HepG2 (cell line): ENCODE data around the gene ZNF507. TPM values are rescaled to one million over a fixed set of nuclear protein-coding genes. Genes with fewer than 3 reads are reported as not detected.

Experiments used
- ATAC-seq: fragments of 200-7000 bp; cut with Tn5 transposase; 3 replicates; pipeline ENCODE4 v1.9.1; 2020; ENCODE audit warnings: mild to moderate bottlenecking, moderate library complexity
- BruUV-seq: library from RNA; stranded (reverse); fragments of 400-500 nt; replicated peaks from 2 replicates; lab custom pipeline; 2021; lab: Mats Ljungman, UMichigan
- CTCF ChIA-PET: fragments of 300-600 bp; formaldehyde crosslinking; extraction: SDS; loops from one replicate; lab custom pipeline; 2021; ENCODE audit warnings: low total read pairs, inconsistent platforms, low intra/inter-chr PET ratio; lab: Yijun Ruan, JAX
- POLR2A ChIA-PET: fragments of 350-600 bp; sonication (Branson Sonifier 250); formaldehyde crosslinking; loops from one replicate; lab custom pipeline; 2020; ENCODE audit warnings: antibody characterized with exemption, inconsistent platforms; lab: Yijun Ruan, JAX
- DNase-seq: peaks from one replicate; pipeline ENCODE4 v3.0.0-alpha.2; 2015; ENCODE audit warnings: low spot score
- FAIRE-seq: peaks from 3 replicates; lab custom pipeline; 2011; peaks lifted over from hg19 to GRCh38; lab: Jason Lieb, UNC
- H2AFZ ChIP-seq: one replicate; pipeline ENCODE4 v1.6.1; 2011; ENCODE audit warnings: low read length, inconsistent platforms
- H3K27ac ChIP-seq: fragments of 300-600 bp; 3 replicates; pipeline ENCODE4 v1.8.0; 2011; ENCODE audit warnings: mixed run types, mild to moderate bottlenecking, mixed read lengths, low read length, inconsistent platforms; ENCODE audit not compliant: insufficient read depth; ENCODE audit errors: extremely low read length
- H3K27me3 ChIP-seq, 2 experiments: fragments of 200-600 bp in 1 of 2; 2 replicates in 1 of 2; 3 replicates in 1 of 2; pipeline versions ENCODE4 v1.6.0 to v1.8.0; 2011; ENCODE audit warnings: low read length in 2 of 2, mild to moderate bottlenecking in 2 of 2, moderate library complexity in 2 of 2, inconsistent platforms in 1 of 2; ENCODE audit not compliant: insufficient read depth in 2 of 2, control insufficient read depth in 1 of 2
- H3K36me3 ChIP-seq, 2 experiments: fragments of 200-600 bp in 1 of 2; replicated peaks in 1 of 2; 2 replicates in 1 of 2; 3 replicates in 1 of 2; pipeline versions ENCODE4 v1.5.1 to v1.8.0; 2011; ENCODE audit warnings: low read length in 2 of 2, inconsistent platforms in 1 of 2; ENCODE audit not compliant: insufficient read depth in 2 of 2, control insufficient read depth in 1 of 2
- H3K4me1 ChIP-seq: 2 replicates; pipeline ENCODE4 v1.5.1; 2012; ENCODE audit warnings: low read length, inconsistent platforms; ENCODE audit not compliant: insufficient read depth
- H3K4me2 ChIP-seq: 2 replicates; pipeline ENCODE4 v1.6.0; 2011; ENCODE audit warnings: low read depth, low read length, inconsistent platforms
- H3K4me3 ChIP-seq, 3 experiments: fragments of 200-600 bp in 1 of 3; sonication (generic), shearing (Covaris generic) in 1 of 3; replicated peaks in 1 of 3; 2 replicates each; pipeline ENCODE4 v1.5.1; 2011 to 2016; ENCODE audit warnings: low read length in 3 of 3, inconsistent platforms in 2 of 3, low read depth in 2 of 3, mild to moderate bottlenecking in 2 of 3, control low read depth in 1 of 3, mixed read lengths in 1 of 3; ENCODE audit not compliant: insufficient read depth in 1 of 3
- H3K79me2 ChIP-seq: one replicate; pipeline ENCODE4 v1.6.1; 2011; ENCODE audit warnings: low read length, inconsistent platforms; ENCODE audit not compliant: insufficient read depth
- H3K9ac ChIP-seq: 2 replicates; pipeline ENCODE4 v1.6.0; 2011; ENCODE audit warnings: mild to moderate bottlenecking, low read depth, low read length, inconsistent platforms; ENCODE audit not compliant: insufficient read depth
- H3K9me3 ChIP-seq: 2 replicates; pipeline ENCODE4 v1.5.1; 2012; ENCODE audit warnings: mild to moderate bottlenecking, low read length
- H4K20me1 ChIP-seq: 2 replicates; pipeline ENCODE4 v1.6.0; 2011; ENCODE audit warnings: inconsistent platforms, mild to moderate bottlenecking, low read length, moderate library complexity; ENCODE audit not compliant: insufficient read depth
- ARID3A ChIP-seq: IDR thresholded peaks from 2 replicates; pipeline ENCODE4 v1.6.1; 2012; ENCODE audit warnings: low read depth, low read length, improper control_type of control experiment
- FLYWCH1 ChIP-seq: sonication (generic); formaldehyde crosslinking; IDR thresholded peaks from 2 replicates; pipeline ENCODE4 v1.8.1; 2023; ENCODE audit warnings: mild to moderate bottlenecking, missing genetic modification reagents
- GLI4 ChIP-seq: sonication (generic); formaldehyde crosslinking; IDR thresholded peaks from 2 replicates; pipeline ENCODE4 v1.5.1; 2020; ENCODE audit warnings: missing genetic modification reagents, mild to moderate bottlenecking, moderate library complexity, borderline replicate concordance
- MIXL1 ChIP-seq: IDR thresholded peaks from 2 replicates; pipeline ENCODE4 v1.6.1; 2016
- POLR2A ChIP-seq, 2 experiments: IDR thresholded peaks; 2 replicates each; pipeline ENCODE4 v1.6.1; 2011; ENCODE audit warnings: low read depth in 2 of 2, low read length in 2 of 2, mild to moderate bottlenecking in 1 of 2, moderate library complexity in 1 of 2; ENCODE audit not compliant: insufficient read depth in 1 of 2
- SCMH1 ChIP-seq: sonication (generic); formaldehyde crosslinking; IDR thresholded peaks from 2 replicates; pipeline ENCODE4 v1.9.0; 2021; ENCODE audit warnings: missing genetic modification reagents, mild to moderate bottlenecking, borderline replicate concordance
- YEATS4 ChIP-seq: sonication (generic); formaldehyde crosslinking; IDR thresholded peaks from 2 replicates; pipeline ENCODE4 v1.4.0; 2020; ENCODE audit warnings: missing genetic modification reagents, borderline replicate concordance
- ZHX2 ChIP-seq, 2 experiments: sonication (generic) in 1 of 2; formaldehyde crosslinking in 1 of 2; IDR thresholded peaks; 2 replicates each; pipeline versions ENCODE4 v1.6.1 to v1.9.0; 2014 to 2022; ENCODE audit warnings: antibody characterized with exemption in 1 of 2, borderline replicate concordance in 1 of 2, inconsistent platforms in 1 of 2, low read depth in 1 of 2, missing genetic modification reagents in 1 of 2
- ZNF432 ChIP-seq: sonication (generic); formaldehyde crosslinking; IDR thresholded peaks from 2 replicates; pipeline ENCODE4 v1.5.0; 2020; ENCODE audit warnings: missing genetic modification reagents, mild to moderate bottlenecking, borderline replicate concordance
- ZNF546 ChIP-seq: sonication (generic); formaldehyde crosslinking; conservative IDR thresholded peaks from 2 replicates; pipeline ENCODE4 v1.8.1; 2023; ENCODE audit warnings: mild to moderate bottlenecking, missing genetic modification reagents
- WGBS: methylation state at CpG from one replicate; pipeline ENCODE4 v1.1.6; 2017; ENCODE audit warnings: low lambda C conversion rate; 5-methylcytosine and 5-hydroxymethylcytosine counted together
- in situ Hi-C: cut with HindIII; loops from 2 replicates; pipeline ENCODE4 v1.10.0; 2017; ENCODE audit warnings: low pct_unique_long_range_greater_than_20kb; ENCODE audit not compliant: extremely low pct_ligation_motif_present
- intact Hi-C: fragments of 100-400 bp; cut with micrococcal nuclease; formaldehyde crosslinking; loops from one replicate; pipeline ENCODE4 v1.10.0; 2022; ENCODE audit not compliant: unreplicated experiment
- polyA plus RNA-seq, 8 experiments: library from polyadenylated mRNA; depleted of rRNA in 3 of 8; stranded (reverse) in 7 of 8; unstranded in 1 of 8; fragments of >200 nt; fragmentation: Illumina TruSeq in 4 of 8; extraction: Trizol in 4 of 8; gene quantifications; 2 replicates each; pipeline versions ENCODE4 v1.2.1 to v1.2.3, GENCODE V29; 2011 to 2016; ENCODE audit warnings: low read depth in 4 of 8, missing spikeins in 1 of 8, mixed read lengths in 1 of 8; ENCODE audit not compliant: insufficient read depth in 1 of 8
- total RNA-seq, 5 experiments: library from RNA; depleted of rRNA; stranded (reverse); fragments of >200 nt; fragmentation: Illumina TruSeq; extraction: Trizol; gene quantifications; 2 replicates each; pipeline ENCODE4 v1.2.3, GENCODE V29; 2016; ENCODE audit warnings: low read depth in 1 of 5
- TF ChIP-seq, protein P1 (sequence below): sonication (generic); formaldehyde crosslinking; IDR thresholded peaks from 2 replicates; pipeline ENCODE4 v1.5.0; 2020; ENCODE audit warnings: missing genetic modification reagents
- TF ChIP-seq, protein P2 (sequence below): IDR thresholded peaks from 2 replicates; pipeline ENCODE4 v1.6.1; 2018; ENCODE audit warnings: missing genetic modification reagents
- TF ChIP-seq, protein P3 (sequence below): sonication (generic); formaldehyde crosslinking; IDR thresholded peaks from 2 replicates; pipeline ENCODE4 v1.4.0; 2020; ENCODE audit warnings: low read depth, mild to moderate bottlenecking, missing genetic modification reagents

The ZNF507 gene
- total and polyA plus RNA-seq, 2 of the 13 experiments (the other 11 are each of a cell fraction or from before 2014, with no cell fraction given): 7.3 to 10.9 TPM

DNA sequence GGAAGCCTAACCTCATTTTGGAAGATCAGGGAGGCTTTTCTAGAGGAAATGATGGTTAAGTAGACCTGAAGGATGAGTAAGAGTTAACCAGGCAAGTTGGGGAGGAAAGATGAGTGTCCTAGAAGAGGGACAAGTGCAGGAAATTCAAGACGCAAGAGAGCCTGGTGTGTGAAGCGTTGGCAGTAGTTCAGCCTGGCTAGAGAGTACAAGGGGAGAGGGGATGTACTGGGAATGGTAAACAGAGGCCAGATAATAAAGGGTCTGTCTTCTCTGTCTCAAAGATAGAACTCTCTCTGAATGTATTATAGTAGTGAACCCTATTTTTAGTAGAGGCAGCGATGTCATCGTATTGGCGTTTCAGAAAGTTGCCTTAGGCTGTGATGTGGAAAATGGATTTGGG is 69.8 kb downstream of the ZNF507 start:
- POLR2A ChIA-PET: no interaction called here
- FAIRE-seq: no peak

More for the DNA sequence above, 69.8 kb downstream of the ZNF507 start:
- Histone ChIP-seq H3K79me2 (no peaks in the 10 kb centered on the region), H4K20me1 (no peaks in the 10 kb centered on the region), H3K4me2 (no peak overlapping the region), H3K9me3 (no peaks in the 10 kb centered on the region), H2AFZ (no peak overlapping the region), H3K9ac (no peak overlapping the region), H3K27me3 (no peaks in the 10 kb centered on the region; a peak in 1 of 5 replicates), H3K4me3 (no peak overlapping the region), H3K27ac (no peak overlapping the region), H3K36me3 (peaks cover 11 to 45% of the 10 kb centered on the region in 2 experiments; a peak in 4 of 5 replicates), H3K4me1 (peaks cover 6% of the 10 kb centered on the region; the same call in 1 of the 2 replicates)
- no peak for TF ChIP-seq FLYWCH1 (CRISPR knock-in tag)
- TF ChIP-seq GLI4 (CRISPR knock-in tag): no peak
- no peak for TF ChIP-seq ARID3A
- no peak for TF ChIP-seq ZNF432
- no peak for TF ChIP-seq SCMH1
- no peak for TF ChIP-seq MIXL1
- TF ChIP-seq POLR2A (IDR thresholded peaks at IDR 0.05; ENCODE audit: insufficient read depth in 1 of 2, low read depth in 2 of 2, low read length in 2 of 2): no peak
- no peak for TF ChIP-seq YEATS4 (CRISPR knock-in tag)
- TF ChIP-seq, protein P1, sequence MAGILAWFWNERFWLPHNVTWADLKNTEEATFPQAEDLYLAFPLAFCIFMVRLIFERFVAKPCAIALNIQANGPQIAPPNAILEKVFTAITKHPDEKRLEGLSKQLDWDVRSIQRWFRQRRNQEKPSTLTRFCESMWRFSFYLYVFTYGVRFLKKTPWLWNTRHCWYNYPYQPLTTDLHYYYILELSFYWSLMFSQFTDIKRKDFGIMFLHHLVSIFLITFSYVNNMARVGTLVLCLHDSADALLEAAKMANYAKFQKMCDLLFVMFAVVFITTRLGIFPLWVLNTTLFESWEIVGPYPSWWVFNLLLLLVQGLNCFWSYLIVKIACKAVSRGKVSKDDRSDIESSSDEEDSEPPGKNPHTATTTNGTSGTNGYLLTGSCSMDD (CRISPR knock-in tag): no peak
- no peak for TF ChIP-seq ZNF546 (CRISPR knock-in tag)
- TF ChIP-seq, protein P2, sequence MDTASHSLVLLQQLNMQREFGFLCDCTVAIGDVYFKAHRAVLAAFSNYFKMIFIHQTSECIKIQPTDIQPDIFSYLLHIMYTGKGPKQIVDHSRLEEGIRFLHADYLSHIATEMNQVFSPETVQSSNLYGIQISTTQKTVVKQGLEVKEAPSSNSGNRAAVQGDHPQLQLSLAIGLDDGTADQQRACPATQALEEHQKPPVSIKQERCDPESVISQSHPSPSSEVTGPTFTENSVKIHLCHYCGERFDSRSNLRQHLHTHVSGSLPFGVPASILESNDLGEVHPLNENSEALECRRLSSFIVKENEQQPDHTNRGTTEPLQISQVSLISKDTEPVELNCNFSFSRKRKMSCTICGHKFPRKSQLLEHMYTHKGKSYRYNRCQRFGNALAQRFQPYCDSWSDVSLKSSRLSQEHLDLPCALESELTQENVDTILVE (CRISPR knock-in tag): no peak
- TF ChIP-seq, protein P3, sequence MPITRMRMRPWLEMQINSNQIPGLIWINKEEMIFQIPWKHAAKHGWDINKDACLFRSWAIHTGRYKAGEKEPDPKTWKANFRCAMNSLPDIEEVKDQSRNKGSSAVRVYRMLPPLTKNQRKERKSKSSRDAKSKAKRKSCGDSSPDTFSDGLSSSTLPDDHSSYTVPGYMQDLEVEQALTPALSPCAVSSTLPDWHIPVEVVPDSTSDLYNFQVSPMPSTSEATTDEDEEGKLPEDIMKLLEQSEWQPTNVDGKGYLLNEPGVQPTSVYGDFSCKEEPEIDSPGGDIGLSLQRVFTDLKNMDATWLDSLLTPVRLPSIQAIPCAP: no peak
- TF ChIP-seq ZHX2 (IDR thresholded peaks at IDR 0.05; ENCODE audit: low read depth): no peak
- no peak for TF ChIP-seq ZHX2 (CRISPR knock-in tag; IDR thresholded peaks at IDR 0.05; ENCODE audit: borderline replicate concordance)
- BruUV-seq: no TSS peak
- ATAC-seq: no peak
- CTCF ChIA-PET: no interaction called here
- WGBS: over 99% methylated on average over 5 of the region's 5 CpGs
- no peak for DNase-seq
- intact Hi-C loops (no loop called here), in situ Hi-C loops (no loop called here)
